Spleen (tissue), 7 donors: ENCODE measurements around the gene WDR48.

Experiments used
- CTCF ChIP-seq, 11 experiments: fragments of 200-600 bp in 7 of 11; fragments of 450-650 bp in 4 of 11; sonication (generic) in 4 of 11; IDR thresholded peaks in 8 of 11; conservative IDR thresholded peaks in 3 of 11; 1 replicate in 7 of 11; 2 replicates in 4 of 11; pipeline versions ENCODE4 v1.4.0 to v1.8.0; 2016 to 2021; ENCODE audit warnings: antibody characterized with exemption in 11 of 11, inconsistent platforms in 4 of 11, mild to moderate bottlenecking in 1 of 11
- POLR2A ChIP-seq, 3 donors: fragments of 450-650 bp; IDR thresholded peaks; one replicate each; pipeline ENCODE4 v1.5.1; 2017; ENCODE audit warnings: antibody characterized with exemption in 3 of 3, mild to moderate bottlenecking in 1 of 3
- donor health status: DM: no; HTN: no; CAD: no; lungs with moderate emphysema.
- donor health status: DM: no; HTN: no; CAD: no.
- donor health status: DM: no; HTN: no; CAD: no.

- TF ChIP-seq POLR2A (IDR thresholded peaks at IDR 0.05) (no peak), CTCF (IDR thresholded peaks at IDR 0.05 in 8 of 11, conservative IDR thresholded peaks at IDR 0.05 in 3 of 11) (no peak)
These were observed 61.5 kb downstream of the WDR48 start for GRCh38 chr3:39113291-39113690.
